PFSK-1 (cell line): Measurements from ENCODE around the gene CEACAM4.

Experiments
- FOXP2 ChIP-seq: optimal IDR thresholded peaks from 2 replicates; pipeline ENCODE3; 2011; ENCODE audit warnings: borderline replicate concordance, control low read depth, inconsistent platforms; ENCODE audit not compliant: insufficient read depth; ENCODE audit errors: extremely low read length, extremely low read depth
- POLR2AphosphoS5 ChIP-seq: IDR thresholded peaks from 2 replicates; pipeline ENCODE4 v1.6.1; 2012; ENCODE audit warnings: low read depth, mild to moderate bottlenecking, control low read depth, low read length, moderate library complexity
- SIN3A ChIP-seq: IDR thresholded peaks from 2 replicates; pipeline ENCODE4 v1.6.1; 2012; ENCODE audit warnings: mild to moderate bottlenecking, low read length, moderate library complexity, borderline replicate concordance; ENCODE audit not compliant: insufficient read depth
- TAF1 ChIP-seq: IDR thresholded peaks from 2 replicates; pipeline ENCODE4 v1.6.1; 2012; ENCODE audit warnings: low read length, control low read depth, borderline replicate concordance; ENCODE audit not compliant: insufficient read depth
- TF ChIP-seq, protein P1 (sequence below), 2 experiments: IDR thresholded peaks; 2 replicates each; pipeline versions ENCODE4 v1.6.1 to v1.8.0; 2011 to 2012; ENCODE audit warnings: low read depth in 2 of 2, low read length in 2 of 2, control low read depth in 1 of 2, inconsistent platforms in 1 of 2, mild to moderate bottlenecking in 1 of 2, moderate library complexity in 1 of 2; ENCODE audit not compliant: insufficient read depth in 1 of 2

Gene CEACAM4

GRCh38 chr19:41626278-41626677 lies 596 bp downstream of the CEACAM4 start:
- TF ChIP-seq, protein P1, sequence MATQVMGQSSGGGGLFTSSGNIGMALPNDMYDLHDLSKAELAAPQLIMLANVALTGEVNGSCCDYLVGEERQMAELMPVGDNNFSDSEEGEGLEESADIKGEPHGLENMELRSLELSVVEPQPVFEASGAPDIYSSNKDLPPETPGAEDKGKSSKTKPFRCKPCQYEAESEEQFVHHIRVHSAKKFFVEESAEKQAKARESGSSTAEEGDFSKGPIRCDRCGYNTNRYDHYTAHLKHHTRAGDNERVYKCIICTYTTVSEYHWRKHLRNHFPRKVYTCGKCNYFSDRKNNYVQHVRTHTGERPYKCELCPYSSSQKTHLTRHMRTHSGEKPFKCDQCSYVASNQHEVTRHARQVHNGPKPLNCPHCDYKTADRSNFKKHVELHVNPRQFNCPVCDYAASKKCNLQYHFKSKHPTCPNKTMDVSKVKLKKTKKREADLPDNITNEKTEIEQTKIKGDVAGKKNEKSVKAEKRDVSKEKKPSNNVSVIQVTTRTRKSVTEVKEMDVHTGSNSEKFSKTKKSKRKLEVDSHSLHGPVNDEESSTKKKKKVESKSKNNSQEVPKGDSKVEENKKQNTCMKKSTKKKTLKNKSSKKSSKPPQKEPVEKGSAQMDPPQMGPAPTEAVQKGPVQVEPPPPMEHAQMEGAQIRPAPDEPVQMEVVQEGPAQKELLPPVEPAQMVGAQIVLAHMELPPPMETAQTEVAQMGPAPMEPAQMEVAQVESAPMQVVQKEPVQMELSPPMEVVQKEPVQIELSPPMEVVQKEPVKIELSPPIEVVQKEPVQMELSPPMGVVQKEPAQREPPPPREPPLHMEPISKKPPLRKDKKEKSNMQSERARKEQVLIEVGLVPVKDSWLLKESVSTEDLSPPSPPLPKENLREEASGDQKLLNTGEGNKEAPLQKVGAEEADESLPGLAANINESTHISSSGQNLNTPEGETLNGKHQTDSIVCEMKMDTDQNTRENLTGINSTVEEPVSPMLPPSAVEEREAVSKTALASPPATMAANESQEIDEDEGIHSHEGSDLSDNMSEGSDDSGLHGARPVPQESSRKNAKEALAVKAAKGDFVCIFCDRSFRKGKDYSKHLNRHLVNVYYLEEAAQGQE (IDR thresholded peaks at IDR 0.05; ENCODE audit: insufficient read depth in 1 of 2, low read depth in 2 of 2, low read length in 2 of 2): no peak
- TF ChIP-seq TAF1 (no peak), SIN3A (no peak), FOXP2 (no peak), POLR2AphosphoS5 (no peak)

GRCh38 chr19:41624937-41625336 lies 1.9 kb downstream of the CEACAM4 start:
- TF ChIP-seq POLR2AphosphoS5: no peak
- no peak for TF ChIP-seq TAF1
- TF ChIP-seq FOXP2: no peak
- TF ChIP-seq, protein P1 (IDR thresholded peaks at IDR 0.05; ENCODE audit: insufficient read depth in 1 of 2, low read depth in 2 of 2, low read length in 2 of 2): no peak
- no peak for TF ChIP-seq SIN3A

DNA sequence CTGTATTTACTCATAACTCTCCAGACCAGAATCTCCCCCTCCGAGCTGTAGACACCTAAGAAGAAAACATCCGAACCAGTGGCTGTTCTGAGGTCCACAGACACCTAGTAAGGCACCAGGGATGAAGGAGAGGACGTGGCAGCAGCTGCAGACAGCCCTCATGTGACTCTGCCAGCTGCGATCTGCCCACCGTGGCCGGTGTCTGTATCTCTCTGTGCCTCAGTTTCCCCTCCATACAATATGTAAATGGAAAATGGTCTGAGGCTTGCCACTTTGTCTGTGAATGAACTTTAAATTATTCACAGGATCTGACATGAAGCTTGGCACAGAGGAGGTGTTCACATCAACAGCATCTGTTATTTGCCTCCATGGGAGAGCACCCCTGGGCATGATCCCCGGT lies 2.4 kb downstream of the CEACAM4 start:
- TF ChIP-seq SIN3A (no peak), FOXP2 (no peak), TAF1 (no peak), POLR2AphosphoS5 (no peak)
- TF ChIP-seq, protein P1 (IDR thresholded peaks at IDR 0.05; ENCODE audit: insufficient read depth in 1 of 2, low read depth in 2 of 2, low read length in 2 of 2): no peak

- TF ChIP-seq FOXP2 (no peak), POLR2AphosphoS5 (no peak), TAF1 (no peak), SIN3A (no peak)
- TF ChIP-seq, protein P1 (IDR thresholded peaks at IDR 0.05; ENCODE audit: insufficient read depth in 1 of 2, low read depth in 2 of 2, low read length in 2 of 2): no peak
These were observed 3.5 kb downstream of the CEACAM4 start for GRCh38 chr19:41623360-41623759.

GRCh38 chr19:41621654-41622053 lies 5.2 kb downstream of the CEACAM4 start:
- TF ChIP-seq SIN3A (no peak), POLR2AphosphoS5 (no peak), FOXP2 (no peak), TAF1 (no peak)
- TF ChIP-seq, protein P1 (IDR thresholded peaks at IDR 0.05; ENCODE audit: insufficient read depth in 1 of 2, low read depth in 2 of 2, low read length in 2 of 2): no peak
